HG02981 (cell line): ENCODE measurements around the gene EDN2.

ENCODE experiments used
- ATAC-seq: cut with Tn5 transposase; IDR thresholded peaks from one replicate; pipeline ENCODE4 v1.9.1; 2021; ENCODE audit warnings: mild to moderate bottlenecking, moderate library complexity; ENCODE audit not compliant: unreplicated experiment

Gene EDN2

DNA sequence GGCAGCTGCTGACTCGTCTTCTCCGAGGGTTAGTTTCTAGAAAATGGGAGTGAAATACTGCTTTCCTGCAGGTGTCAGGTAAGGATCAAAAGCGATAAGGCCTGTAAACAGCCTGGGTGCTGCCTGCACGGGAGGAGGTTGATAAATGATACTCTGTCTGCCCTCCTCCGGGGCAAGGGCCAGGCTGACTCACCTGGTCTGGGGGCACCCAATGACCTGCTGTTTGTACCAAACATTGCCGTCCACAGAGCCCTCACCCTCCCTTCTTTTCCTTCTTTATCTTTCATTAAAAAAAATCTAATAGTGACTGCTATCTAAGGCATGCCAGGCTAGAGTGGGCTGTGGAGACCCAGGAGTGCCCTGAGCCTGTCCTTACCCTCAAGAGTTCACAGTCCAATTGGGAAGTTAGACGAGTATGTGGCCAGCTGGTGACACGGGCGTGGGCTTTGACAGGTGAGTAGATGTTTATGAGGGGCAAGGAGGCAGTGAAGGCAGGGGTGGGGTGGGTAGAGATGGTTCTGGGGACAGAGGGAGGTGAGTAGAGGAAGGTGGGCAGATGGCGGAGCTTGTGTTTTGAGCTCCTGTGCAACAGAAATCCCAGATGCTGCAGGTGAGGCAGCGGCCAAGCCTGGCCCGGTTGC, 16.2 kb downstream of the EDN2 start:
- no peak for ATAC-seq

- ATAC-seq = no peak
Measured at GRCh38 chr1:41467673-41468072, 16.8 kb downstream of the EDN2 start.

DNA sequence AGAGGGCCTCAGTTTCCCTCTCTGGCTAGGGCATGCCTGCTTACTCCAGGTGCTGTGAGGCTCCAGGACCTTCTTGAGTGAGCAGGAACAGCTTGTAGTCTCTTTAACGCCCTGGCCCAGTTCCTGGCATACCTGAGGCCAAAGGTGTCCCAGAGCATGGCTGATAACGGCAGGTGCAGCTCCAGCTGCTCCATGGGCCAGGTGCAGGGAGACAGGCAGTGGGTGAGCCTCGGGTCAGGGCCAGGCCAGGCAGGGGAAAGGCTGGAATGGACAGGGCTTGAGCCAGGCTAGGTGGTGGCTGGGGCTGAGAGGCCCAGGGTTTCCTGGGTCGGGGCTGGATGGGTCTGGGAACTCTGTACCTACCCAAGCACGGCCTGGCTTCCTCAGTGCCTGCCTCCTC, 18.3 kb downstream of the EDN2 start:
- no peak for ATAC-seq

DNA sequence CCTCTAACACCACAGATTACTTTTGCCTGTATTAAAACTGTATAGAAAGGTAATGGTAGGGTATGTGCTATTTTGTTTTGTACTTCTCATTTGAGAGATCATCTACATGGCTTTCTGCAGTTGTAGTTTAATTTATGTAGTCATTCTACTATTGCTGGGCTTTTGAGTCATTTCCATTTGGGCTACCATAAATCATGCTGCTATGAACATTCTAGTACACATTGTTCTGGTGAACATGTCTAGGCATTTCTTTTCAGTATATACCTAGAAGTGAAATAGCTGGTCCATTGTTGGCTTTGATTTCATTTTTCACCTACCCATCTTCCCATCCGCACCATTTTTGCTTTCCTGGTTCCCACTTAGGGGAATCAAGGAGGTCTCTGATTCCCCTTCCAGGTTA, 18.7 kb downstream of the EDN2 start:
- ATAC-seq = no peak

GRCh38 chr1:41464885-41465284, 19.6 kb downstream of the EDN2 start:
- no peak for ATAC-seq

DNA sequence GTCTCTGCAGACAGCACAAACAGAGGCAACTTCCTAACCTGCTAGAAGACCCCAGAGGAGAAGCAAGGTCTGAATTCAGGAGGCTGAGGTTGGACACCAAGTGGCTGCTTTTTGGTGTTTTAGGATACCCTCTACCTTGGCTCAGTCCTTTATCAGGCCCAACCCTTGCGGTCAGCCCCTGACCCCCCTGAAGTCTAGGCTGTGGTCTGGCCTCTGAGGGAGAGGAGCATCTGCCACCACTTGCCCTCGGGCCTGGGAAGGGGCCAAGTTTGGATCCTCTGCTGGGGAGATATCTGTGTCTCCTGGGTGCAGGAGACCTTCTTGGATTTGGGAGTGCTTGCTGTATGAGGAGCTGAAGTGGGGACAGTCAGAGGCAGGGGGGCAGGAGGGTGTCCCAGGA, 21.0 kb downstream of the EDN2 start:
- no peak for ATAC-seq

DNA sequence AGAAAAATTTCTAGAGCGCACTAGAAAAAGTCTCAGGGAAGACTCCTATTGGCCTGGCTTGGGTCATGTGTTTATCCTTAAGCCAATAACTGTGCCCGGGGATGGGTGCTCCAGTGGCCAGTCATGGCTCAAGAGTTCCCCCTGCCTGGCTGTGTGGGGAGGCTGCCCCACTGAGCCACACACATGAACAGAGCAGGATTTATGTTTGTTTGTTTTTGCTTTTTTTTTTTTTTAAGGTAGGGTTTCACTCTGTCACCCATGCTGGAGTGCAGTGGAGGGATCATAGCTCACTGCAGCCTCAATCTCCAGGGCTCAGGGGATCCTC, 21.8 kb downstream of the EDN2 start:
- ATAC-seq = no peak

DNA sequence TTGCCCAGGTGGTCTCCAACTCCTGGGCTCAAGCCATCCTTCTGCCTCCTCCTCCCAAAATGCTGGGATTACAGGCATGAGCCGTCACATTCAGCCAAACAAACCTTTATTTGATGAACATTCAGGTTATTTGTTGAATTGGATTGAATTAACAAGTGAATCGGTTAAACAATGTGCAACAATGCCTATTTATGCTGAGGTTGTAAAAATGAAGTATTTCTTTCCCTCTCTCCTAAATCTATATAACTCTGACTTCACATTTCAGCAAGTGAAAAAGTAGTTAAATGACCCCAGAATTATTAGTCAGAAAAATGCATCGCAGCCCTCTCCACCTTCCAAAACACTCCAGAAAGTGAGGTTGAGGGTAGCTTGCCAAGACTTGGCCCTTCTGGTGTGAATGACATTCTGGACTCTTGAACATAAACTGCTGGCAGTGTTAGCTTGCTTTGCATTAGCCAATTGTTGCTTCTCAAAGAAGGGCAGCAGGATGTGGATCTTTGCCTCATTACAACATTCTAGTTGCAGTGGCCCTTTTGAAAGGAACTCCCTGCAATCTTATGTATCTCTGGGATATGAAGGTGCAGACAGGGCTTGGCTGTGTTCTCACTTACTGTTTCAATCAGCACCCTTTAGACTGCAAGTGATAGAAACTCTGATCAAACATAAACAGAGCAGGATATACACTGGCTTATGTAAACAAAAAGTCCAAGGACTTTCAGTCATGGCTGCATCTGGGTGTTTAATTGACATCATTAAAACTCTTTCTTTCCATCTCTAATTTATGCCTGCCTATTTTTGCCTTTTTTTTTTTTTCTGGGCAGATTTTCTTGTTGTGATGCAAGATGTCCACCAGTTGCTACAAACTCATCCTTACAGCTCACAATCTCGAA, 22.4 kb downstream of the EDN2 start:
- ATAC-seq = no peak

GRCh38 chr1:41456847-41457540, 27.5 kb downstream of the EDN2 start:
- ATAC-seq = no peak

- no peak for ATAC-seq
Measured at GRCh38 chr1:41455479-41456332, 28.8 kb downstream of the EDN2 start.

DNA sequence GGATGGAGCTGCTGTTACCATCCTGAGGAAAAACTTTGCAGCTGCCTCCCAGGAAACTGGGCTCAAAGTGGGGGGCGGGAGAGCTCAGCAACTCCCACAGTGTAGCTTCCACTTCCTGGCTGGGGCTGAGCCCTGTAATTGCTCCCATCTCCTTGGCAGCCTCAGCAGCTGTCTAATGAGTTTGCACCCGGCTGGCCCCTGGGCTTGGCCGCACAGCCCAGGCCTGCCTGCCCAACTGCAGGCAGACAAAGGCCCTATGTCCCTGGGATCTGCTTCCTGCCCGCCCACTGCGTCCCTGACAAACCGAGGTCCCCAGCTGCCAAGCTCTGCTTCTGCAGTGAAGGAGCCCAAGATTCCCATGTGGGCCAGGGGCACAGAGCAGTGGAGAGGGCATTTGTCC, 30.1 kb downstream of the EDN2 start:
- ATAC-seq = no peak

- ATAC-seq = no peak
Measured at GRCh38 chr1:41452704-41453290, 31.7 kb downstream of the EDN2 start.

DNA sequence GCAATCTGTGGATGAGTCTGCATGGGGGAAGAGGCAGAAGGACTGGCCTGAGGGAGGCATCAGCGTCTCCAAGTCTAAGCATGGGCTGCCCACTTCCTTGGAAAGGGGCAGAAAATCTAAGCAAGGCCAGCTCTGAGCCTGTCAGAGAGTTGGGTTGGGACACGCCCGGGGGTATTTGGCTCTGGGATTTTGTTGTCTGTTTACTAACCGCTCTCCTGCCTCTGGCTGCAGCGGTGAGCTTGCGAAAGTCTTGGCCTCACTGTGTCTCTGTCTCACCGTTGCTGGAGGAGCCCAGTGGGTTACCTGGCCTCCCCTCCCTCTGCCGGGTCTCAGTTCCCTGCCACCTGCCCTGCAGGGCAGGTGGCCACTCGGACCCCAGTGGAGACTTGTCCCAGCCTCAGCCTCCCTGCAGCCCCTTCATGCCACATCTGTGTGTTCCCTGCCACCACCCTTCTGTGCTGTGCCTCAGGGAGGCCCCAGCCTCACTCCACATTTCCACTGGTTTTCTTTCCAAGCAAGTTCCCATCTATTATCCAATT, 33.7 kb downstream of the EDN2 start:
- ATAC-seq = no peak

DNA sequence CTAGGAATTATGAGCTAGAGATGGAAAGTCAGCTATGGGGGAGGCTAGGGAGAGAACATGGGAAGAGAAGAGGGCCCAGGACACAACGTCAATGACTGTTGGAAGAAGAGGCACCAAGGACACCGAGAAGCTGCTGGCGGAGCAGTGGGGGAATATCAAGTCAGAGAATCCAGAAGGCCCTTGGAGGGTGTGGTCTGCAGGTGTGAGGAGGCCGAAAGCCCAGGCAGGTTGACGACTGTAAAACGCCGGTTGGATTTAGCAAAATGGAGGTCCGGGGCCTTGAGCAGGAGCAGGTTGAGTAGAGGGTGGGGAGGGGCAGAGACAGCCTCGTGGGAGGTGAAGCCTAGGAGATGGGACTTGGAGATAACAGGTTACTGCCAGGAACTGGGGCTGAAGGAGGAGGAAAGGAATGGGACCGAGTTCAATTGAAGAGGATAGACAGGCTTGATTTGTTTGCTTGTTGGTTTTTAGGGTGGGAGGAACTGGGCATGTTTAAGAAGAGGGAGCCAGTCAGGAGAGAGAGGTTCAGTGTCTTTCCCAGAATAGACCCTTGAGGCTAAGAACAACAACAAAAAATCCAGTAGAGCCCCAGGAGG, 35.1 kb downstream of the EDN2 start:
- ATAC-seq = no peak

DNA sequence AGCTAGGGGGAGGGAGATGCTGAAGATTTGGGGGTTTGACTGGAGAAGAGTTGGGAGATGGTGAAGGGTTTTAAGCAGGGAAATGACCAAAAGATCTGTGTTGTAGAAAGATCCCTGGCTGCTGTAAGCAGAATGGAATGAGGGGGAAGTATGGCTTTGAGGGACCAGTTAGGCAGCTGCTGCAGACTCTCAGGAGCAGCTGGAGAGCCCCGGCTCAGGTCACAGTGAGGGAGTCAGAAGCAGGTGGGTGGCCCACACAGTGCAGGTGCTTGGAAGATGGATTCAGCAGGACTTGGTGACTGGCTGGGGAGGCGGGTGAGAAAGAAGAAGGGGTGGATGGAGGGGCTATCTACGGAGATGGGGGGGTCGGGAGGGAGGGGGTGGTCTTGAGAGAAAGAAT, 35.7 kb downstream of the EDN2 start:
- ATAC-seq = no peak

DNA sequence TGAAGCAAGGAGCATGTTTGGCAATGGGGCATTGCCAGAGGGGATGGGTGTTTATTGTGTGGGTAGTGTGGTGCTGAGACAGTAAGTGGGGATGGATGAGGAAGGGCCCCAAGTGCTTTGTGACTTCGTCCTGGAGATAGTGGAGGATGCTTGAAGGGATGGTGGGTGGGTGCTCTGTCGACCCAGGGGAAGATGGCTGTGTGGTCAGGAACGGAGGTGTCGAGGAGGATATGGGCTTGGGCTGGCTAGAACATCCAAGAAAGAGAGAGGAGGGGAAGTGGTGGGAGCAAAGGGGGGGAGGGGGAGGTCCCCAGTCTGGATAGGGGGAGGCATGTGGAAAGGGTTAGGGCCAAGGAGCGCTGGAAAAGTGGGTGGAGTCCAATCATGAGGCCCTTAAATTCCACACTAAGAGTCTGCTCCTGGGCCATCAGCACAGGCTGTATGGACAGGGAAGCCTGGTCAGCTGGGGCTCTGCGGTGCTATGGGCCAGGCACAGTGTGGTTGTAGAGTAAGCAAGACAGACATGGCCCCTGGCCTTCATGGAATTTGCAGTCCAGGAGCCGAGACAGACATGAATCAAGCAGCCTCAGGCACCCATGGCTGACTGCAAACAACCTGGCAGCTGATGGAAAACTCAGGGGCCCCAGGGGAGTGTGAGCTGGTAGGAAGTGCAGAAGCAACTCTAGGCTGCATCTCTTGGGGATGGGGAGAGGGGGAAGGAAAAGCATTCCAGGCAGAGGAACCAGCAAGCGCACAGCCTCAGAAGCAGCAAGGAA, 36.3 kb downstream of the EDN2 start:
- ATAC-seq = no peak

GRCh38 chr1:41446851-41447610, 37.5 kb downstream of the EDN2 start:
- ATAC-seq = no peak

DNA sequence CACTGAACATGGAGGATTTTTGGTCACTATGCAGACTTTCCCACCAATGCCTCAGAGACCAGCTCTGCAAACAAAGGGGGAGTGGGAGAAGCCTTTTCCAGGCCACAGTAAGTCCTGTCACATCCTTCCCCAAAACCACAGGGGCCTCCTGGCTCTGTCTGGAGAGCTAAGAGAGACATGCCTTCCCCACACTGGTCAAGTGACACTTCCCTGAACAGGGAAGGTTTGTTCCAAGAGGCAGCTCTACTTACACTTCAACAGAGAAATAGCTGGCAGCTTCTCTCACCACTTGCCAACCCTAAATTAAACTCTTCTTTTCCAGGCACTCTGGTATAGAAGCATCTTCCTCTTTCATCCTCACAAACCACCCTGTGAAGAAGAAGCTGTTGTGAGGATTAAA, 39.7 kb downstream of the EDN2 start:
- no peak for ATAC-seq

- ATAC-seq = no peak
Measured at GRCh38 chr1:41444246-41444645, 40.2 kb downstream of the EDN2 start.
